Kidney capillary endothelial cell (primary cell): ENCODE measurements around the gene MYOD1.

Experiments
- DNase-seq: peaks from one replicate; pipeline ENCODE4 v3.0.0-alpha.2; 2018; ENCODE audit warnings: low spot score

MYOD1 gene

DNA sequence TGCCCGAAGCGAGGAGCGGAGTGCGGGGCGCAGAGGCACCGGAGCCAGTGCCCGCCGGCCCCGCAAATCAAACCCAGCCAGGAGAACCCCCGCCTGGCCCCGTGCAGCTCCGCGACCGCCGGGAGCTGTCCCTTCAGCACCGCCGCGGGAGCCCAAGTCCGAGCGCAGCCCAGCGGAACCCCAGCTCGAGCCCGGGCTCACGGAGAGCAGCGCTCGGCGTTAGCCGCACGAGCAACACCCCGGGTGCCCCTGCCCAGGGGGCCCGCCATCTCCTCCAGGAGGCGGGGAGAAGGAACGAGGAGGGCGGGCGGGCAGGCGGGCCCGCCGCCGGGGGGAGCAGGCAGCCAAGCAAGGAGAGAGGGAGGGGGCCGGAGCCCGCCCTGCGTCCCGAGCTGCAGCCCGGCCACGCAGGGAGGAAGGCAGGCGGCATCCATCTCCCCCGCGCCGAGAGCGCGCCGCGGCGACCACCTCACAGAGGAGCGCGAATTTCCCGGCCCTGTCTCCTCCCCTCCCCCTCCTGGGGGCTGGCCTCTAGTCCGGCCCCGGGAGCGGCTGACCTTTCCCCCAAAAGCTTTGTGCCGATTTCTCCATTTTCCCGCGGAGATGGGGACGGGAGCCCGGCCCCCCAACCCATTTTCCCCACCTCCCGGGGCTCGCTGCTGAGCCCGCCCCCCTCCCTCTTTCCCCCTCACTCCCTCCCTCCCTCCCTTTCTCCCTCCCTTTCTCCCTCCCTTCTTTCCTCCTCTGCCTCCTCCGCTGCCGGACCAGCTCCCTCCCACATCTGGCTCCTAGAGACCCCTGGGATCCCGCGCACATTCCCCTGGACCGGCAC, 15.8 kb downstream of the MYOD1 start:
- DNase-seq: peak; percentile 38

DNA sequence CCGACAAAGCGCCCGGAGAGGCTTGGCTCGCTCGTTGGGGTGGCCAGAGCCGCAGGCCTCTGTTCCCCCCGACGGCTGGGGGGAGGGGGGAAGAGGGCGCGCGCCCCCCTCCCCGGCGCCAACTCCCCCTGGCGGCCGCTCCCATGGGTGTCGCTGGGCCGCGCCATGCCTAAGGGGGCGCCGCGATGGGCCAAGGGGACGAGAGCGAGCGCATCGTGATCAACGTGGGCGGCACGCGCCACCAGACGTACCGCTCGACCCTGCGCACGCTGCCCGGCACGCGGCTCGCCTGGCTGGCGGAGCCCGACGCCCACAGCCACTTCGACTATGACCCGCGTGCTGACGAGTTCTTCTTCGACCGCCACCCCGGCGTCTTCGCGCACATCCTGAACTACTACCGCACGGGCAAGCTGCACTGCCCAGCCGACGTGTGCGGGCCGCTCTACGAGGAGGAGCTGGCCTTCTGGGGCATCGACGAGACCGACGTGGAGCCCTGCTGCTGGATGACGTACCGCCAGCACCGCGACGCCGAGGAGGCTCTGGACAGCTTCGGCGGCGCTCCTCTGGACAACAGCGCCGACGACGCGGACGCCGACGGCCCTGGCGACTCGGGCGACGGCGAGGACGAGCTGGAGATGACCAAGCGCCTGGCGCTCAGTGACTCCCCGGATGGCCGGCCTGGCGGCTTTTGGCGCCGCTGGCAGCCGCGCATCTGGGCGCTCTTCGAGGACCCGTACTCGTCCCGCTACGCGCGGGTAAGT, 16.6 kb downstream of the MYOD1 start:
- DNase-seq: no peak

DNA sequence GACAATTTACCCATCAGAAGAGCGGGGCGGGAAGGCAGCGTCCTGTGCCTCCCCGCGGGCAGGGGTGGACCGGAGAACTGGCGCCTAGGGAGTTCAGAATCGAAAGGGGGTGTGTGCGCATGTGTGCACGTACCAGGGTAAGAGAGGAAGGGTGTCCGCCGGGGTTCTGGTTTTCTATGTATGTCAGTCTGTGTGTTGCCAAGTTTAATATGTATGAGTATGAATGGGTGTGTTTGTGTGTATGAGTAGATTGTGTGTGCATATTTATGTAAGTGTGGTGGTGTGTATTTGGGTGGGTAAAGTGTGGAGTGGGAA, 17.2 kb downstream of the MYOD1 start:
- DNase-seq: no peak

DNA sequence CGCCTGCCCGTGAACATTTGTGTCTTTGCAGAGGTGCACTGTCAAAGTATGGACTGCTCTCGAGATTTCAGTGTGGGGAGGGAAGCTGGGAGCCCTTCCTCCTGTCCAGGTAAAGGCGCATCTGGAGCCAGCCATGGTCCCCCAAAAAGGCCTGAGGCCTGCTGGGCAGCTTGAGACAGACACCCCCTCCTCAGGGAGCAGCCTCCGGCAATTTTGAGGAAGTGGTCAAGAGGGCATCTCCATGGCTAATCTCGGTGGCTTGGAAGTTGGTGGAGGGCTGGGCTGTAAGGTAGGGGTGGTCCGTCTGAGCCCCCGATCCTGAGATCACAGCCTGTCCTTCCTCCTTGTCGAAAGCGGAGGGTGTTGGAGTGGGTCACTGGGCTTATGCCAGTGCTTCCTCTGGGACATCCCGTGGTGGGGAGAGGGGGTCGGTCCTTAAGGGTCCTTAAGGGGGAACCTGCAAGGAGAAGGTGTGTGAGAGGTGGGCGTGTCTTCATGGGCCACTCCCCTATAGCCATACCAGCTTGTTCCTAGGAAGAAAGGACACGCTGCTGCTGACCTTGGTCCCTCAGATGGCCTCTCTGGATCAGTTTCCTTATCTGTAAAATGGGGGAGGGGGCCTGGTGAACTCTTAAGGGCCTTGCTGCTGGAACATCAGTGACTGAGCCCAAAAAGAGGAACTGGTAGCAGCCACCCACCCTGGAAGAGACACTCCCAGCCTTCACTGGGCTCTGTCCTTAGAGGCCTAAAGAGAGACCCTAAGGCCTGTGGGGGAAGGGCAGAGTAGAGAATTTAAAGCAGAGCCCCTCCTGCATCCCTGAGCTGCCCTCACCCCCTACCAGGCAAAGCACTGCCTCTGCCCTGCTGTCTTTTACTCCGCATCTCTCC, 17.8 kb downstream of the MYOD1 start:
- DNase-seq: no peak

DNA sequence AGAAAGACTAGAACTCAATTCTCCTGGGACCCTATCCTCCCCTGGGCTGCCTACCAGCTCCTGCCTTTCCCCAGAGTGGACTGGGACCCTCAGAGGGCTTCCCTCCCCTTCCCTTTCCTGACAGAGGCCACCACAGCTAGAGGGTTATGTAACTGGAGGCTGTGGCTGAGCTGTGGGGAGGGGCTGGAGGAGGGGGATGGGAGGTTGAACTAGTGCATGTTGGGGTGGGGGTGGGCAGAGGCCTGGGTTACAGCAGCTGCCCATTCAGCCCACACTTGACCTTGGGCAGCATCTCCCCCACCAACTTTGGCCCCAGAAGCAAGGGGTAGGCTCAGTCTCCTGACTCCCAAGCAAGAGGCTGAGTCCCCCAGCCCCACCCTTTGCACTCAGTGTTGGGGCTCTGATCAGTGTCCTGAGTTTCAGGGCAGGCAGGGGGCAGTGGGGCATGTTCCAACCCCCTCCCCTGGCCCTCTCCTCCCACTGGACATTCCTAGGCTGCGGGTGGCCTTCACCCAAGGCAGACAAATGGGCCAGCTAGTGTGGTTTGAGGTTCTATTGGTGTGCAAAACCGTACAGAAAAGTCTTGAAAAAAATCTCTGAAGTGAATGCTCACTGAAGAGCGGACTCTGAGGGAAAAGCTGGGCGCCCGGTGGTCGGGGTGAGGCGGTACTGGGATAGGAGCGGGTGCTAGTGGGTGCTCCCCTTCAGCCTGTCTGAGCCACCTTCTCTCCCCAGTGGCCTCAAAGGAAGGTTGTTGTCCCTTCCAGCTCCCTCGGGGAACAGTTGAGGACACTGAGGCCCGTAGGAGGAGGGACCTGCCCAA, 19.0 kb downstream of the MYOD1 start:
- no peak for DNase-seq

DNA sequence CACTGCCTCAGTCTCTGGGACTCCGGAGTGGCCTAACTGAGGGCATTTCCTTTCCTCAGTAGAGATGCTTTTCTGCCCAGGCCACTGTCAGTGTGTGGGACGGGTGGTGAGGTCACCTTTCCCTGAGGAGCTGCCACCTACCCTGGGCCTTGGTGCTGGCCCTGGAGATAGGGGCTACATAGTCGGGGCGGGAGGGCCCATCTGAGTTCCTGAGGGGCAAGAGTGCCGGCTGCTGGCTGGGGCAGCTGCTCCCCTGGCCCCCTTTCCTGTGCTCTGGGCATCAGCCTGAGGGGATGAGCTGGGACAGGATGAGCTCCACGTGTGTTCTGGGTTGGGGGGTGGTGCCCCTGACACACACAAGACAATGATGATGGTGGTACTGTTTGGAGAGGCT, 20.6 kb downstream of the MYOD1 start:
- no peak for DNase-seq

DNA sequence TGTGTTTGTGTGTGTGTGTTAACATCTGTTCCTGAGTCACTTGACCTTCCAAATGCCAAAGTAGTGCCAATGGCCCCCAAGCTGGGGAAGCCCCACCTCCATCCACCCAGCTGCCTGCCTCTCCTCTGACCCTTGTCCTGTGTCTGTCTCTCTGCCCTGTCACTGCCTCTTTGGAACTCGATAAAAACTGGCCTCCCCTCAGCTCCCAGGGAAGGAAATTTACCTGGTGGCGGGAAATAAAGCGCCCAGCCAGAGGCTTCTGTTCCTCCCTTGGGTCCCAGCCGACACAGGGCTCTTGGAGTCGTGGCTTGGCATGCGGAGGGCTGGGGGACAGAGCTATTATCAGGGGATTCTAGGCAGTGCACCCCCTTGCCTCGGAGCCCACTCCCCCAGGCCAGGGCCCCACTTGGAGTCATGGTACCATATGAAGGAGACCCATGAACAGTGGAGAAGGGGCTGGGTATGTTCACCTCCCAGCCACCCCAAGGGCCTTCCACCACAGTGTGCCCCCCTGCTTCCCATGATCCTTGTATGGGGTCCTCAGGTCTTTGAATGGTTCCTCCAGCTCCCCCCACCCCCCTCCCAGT, 21.4 kb downstream of the MYOD1 start:
- DNase-seq: no peak

DNA sequence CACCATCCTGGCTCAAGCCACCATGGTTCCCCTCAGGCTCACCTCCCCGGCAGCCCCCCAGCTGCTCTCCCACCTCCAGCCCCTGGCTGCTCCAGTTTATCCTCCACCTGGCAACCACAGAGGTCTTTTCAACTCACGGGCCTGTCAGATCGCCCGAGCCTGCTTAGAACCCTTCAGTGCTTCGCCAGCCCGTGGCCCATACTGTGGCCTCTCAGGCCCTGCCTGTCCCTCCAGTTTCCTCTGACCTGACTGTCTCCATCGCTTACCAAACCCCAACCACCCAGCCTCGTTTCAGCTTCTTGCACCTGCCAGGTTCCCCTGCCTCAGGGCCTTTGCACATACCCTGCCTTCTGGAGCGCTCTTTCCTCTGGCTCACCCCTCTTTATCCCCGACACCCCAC, 22.1 kb downstream of the MYOD1 start:
- no peak for DNase-seq

DNA sequence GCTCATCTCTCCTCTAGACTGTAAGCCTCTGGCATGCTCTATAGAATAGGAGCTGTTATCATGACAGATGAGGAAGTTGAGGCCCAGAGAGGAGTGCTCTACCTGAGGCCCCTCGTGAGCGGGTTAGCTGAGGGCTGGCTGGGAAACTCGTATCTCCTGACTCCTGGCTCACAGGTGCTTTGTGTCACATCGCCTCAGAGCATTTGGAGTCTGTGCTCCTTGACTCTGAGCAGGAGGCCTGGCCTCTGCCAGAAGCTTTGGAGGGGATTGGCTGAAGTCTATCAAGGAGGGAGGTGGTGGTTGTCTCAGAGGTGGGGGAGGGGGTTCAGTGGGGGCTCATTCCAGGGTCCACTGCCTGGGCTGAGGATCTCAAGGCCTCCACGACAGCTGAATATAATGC, 22.6 kb downstream of the MYOD1 start:
- DNase-seq: no peak

DNA sequence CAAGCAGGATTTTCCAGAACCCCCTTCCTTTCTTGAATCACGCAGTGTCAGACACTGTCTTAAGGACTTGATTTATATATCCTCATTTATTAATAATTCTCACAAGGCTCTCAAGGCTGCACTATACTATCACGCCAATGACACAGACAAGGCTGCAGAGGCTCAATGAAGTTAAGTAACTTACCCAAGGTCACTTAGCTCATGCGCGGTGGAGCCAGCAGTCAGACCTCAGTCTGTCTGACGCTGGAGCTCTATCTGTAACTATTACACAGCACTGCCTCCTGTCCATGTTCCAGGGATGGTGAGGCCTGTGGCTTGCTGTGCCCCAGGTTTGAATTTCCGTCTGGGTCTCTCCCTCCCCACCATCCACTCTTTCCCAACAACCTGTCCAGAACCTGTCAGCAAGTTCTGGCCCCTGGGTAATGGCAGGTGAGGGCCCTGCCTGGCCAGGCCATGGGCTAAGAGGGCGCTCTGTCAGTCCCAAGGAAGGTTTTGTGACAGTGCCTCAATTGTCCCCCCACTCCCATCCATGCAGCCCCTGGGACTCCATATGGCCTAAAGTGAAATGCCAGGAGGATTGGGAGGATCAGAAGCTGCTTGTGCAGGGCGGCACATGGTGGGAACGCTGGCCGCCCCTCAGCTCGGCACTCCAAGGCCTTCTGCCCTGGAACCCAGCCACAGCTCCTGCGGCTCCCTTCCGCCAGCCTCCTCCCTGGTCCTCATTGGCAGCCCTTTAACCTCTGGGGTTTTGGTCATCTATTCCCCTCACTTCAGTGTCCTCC, 23.8 kb downstream of the MYOD1 start:
- no peak for DNase-seq

DNA sequence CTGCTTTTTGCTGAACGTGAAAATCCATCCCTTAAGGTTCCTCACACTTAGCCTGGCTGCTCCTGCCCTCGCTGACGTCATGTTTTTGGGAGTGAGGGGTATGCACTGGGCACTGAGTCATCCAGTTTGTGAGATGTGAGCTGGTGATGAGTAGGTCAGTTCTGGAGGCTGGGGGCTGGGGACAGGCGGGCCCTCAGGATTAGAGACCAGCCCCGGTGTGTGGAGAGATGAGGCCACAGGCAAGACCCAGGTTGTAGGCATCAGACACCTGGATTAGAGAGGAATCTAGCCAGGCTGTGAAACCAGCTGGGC, 24.4 kb downstream of the MYOD1 start:
- DNase-seq: no peak

DNA sequence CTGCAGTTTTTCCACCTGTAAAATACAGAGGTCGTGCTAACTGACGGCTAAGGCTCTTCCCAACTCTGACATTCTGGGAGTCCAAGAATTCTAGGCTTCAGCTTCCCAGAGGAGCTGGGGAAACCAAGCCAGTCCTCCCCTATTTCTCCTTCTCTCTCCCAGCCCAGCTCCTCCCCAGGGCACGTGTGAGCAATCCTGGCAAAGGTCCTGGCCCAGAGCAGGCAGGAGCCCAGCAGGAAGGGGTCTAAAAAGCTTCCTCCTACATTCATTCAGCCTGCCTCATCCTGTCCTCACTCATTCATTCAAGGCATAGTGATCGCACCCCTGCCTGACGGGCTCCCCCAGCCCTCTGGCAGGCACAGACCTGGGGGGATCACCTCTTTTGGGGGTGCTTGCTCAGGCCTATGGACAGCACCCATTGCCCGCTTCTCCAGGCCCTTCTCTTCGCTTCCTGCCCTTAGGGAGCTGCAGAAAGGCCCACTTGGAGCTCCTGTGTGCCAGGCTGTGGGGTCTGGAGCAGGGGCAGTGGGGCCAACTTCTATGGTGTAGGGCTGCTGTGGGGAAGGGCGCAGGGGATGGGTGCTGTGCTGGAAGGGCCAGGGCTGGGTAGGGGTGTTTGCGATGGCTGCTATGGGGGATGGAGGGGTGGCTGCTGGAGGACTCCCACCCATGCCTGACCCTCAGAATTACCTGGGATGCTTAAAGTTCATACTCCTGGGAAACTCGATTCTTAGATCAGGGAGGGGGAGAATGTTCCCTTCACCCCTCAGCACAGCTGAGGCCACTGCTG, 25.0 kb downstream of the MYOD1 start:
- no peak for DNase-seq

DNA sequence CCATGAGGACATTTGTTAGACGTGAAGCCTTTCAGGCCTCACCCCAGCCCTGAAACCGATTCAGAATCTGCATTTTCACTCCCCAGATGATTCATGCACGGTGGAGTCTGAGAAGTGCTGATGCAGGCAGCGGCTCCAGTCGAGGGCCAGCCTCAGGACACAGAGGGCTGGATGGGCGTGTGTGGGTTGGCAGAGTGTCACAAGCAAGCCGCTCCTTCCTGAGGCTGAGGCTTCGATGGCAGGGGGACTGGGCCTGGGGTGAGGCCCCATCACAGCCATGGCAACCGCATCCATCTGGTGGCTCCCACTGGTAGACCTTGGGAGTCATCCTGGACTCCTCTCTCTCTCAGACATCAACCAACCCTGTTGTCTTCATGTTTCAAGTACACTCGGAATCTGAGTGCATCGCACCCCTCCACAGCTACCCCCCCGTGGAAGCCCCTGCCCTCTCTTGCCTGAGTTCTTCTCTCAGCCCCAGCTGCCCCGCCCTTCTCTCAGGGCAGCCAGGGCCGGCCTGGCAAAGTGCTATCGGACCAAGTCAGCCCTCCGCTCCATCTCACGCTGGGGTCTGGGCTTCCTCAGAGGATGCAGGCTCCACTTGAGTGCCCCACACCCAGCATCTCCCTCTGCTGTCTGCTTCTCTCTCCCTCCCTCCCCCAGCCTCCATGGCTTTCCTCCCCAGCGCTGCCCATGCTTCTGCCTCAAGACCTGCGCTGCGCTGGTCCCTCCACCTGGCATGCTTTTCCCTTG, 25.8 kb downstream of the MYOD1 start:
- DNase-seq: no peak

DNA sequence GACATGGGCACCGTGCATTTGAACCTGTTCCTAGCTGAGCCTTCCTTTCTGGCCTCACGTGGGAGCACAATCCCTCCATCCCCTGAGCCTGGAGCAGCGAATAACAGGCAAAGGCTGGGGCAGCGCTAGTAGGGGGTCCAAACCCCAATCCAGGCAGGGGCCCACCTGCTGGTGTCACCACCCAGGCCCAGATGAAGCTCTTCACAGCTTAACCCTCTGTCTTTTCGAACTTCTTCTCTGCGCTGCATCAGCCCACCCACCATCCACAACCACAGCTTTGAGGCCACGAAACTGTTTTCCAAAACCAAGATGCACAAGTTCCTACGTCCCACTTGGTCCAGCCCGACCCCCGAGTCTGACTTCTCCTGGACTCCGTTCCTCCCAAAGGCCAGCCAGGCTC, 26.7 kb downstream of the MYOD1 start:
- no peak for DNase-seq

DNA sequence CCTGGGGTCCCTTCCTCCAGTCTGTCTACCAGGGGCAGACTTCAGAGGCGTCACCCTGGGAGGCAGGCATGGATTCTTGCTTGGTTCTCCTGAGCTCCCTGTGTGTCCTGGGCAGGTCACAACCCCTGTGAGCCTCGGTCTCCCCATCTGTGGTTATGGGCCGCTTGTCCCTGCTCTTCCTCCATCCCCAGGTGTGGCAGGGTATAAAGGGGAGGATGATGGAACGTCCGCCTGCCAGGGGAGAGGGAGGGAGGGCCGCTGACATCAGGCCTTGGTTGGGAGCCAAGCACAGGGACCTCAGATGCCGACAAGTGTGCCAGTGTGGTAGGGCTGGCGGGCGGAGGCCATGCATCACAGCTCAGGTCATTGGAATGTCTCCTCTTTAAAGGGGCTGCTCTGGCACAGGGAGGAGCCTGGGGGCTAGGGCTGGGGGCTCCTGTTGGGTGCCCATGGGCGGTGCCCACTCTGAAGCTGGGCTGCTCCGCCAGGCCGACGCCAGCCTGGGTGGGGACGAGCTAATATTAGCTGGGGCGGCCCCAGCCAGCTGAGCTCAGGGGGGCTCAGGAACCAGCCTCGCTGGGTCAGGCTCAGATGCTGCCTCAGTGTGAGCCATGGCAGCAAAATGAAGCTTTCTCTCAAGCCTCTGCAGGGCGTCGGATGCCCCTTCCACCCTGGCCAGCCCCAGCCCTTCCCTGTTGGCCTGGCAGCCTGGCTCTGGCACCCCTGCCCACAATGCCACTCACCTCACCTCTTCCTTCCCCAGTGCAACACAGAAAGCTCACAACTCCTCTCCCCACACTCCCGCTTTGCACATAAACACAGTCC, 28.0 kb downstream of the MYOD1 start:
- no peak for DNase-seq

DNA sequence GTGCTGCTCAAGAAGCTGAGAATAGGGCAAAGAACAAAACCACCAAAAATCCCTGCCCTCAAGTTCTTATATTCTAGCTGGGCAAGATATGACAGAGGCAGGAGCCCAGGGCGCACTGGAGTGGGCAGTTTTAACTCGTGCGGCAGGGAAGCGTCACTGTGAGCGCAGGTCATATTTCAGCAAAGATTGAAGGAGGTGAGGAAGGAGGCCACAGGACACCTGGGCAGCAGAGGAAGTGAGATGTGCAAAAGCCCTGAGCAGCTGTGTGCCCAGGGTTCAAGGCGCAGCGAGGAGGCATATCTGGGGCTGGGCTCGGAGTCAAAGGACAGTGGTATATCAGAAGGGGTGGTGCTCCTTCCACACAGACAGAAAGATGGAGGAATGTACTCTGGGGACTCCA, 28.7 kb downstream of the MYOD1 start:
- DNase-seq: no peak

DNA sequence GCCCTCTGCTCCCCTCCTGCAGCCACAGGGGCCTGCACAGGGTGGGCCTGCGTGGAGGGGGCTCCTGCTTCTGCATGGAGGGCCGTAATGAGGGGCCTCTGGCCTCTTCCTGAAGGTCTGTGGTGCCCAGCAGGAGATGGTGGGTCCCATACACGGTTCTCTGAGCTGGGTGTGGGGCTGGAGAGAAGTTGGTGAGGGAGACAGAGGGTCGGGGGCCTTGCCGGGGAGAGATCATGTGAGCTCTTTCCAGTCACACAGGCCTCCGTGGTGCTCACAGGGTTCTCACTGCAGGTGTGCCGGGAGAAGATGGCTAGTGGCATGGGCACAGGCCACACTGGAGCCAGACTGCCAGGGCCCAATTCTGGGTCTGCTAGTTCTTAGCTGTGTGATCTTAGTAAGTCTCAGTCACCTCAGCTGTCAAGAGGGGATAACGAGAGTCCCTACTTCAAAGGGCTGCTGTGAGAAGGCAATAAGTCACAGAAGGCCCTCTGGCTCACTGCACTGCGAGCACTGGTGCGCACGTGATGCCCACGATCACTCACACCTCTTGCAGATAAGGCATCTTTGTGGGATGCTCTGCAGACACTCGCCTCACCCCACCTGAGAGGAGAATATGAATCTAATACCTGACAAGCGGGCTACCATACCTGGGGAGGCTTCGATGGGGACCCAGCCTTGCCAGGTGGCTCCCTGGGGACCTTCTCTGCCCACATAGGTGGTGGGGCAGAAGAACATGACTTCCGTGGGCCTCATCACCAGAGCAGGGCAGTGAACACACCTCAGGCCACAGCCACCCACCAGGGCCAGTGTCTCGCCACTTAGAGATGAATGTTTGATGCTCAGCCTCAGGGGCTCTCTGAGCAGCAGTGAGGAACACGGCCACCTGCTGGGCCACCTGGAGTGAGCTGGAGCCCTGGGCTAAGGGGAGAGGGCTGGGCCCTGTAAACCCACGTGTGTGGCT, 29.7 kb downstream of the MYOD1 start:
- DNase-seq: no peak
